ENCODE results near the gene ZFHX3. TPM values are rescaled to one million over a fixed set of nuclear protein-coding genes. Genes with fewer than 3 reads are reported as not detected.

ZFHX3 gene
- total RNA-seq, 1 donor from 2014 or later = 48.5 TPM

- H3K36me3 Mint-ChIP-seq = no peaks in the 10 kb centered on the region
- TF ChIP-seq CTCF (conservative IDR thresholded peaks at IDR 0.05) = no peak
- H3K27me3 Mint-ChIP-seq = no peaks in the 10 kb centered on the region
- no peak overlapping the region for H3K27ac Mint-ChIP-seq
- peaks cover 39% of the 10 kb centered on the region for H3K4me1 Mint-ChIP-seq (ENCODE audit: unreplicated experiment)
- no peak for DNase-seq (ENCODE audit: extremely low spot score, unreplicated experiment)
- no peaks in the 10 kb centered on the region for H3K9me3 Mint-ChIP-seq
- no peak overlapping the region for H3K4me3 Mint-ChIP-seq
Measured at GRCh38 chr16:73093146-73094144, 45.5 kb upstream of the ZFHX3 start.

- H3K27me3 Mint-ChIP-seq = no peaks in the 10 kb centered on the region
- no peak overlapping the region for H3K4me3 Mint-ChIP-seq
- H3K9me3 Mint-ChIP-seq = no peaks in the 10 kb centered on the region
- no peak overlapping the region for H3K27ac Mint-ChIP-seq
- peaks cover 39% of the 10 kb centered on the region for H3K4me1 Mint-ChIP-seq (ENCODE audit: unreplicated experiment)
- no peak for TF ChIP-seq CTCF (conservative IDR thresholded peaks at IDR 0.05)
- DNase-seq (ENCODE audit: extremely low spot score, unreplicated experiment) = no peak
- no peaks in the 10 kb centered on the region for H3K36me3 Mint-ChIP-seq
Measured at GRCh38 chr16:73092236-73092781, 44.4 kb upstream of the ZFHX3 start.

GRCh38 chr16:73091174-73091573 lies 43.2 kb upstream of the ZFHX3 start:
- Mint-ChIP-seq H3K27me3 (no peaks in the 10 kb centered on the region), H3K4me1 (ENCODE audit: unreplicated experiment) (peaks cover 38% of the 10 kb centered on the region), H3K36me3 (no peaks in the 10 kb centered on the region), H3K9me3 (no peaks in the 10 kb centered on the region), H3K4me3 (no peak overlapping the region), H3K27ac (no peak overlapping the region)
- DNase-seq (ENCODE audit: extremely low spot score, unreplicated experiment) = no peak
- no peak for TF ChIP-seq CTCF (conservative IDR thresholded peaks at IDR 0.05)

- Mint-ChIP-seq H3K27ac (no peak overlapping the region), H3K27me3 (no peaks in the 10 kb centered on the region), H3K4me3 (no peak overlapping the region), H3K4me1 (ENCODE audit: unreplicated experiment) (peaks cover 24% of the 10 kb centered on the region), H3K36me3 (no peaks in the 10 kb centered on the region), H3K9me3 (no peaks in the 10 kb centered on the region)
- TF ChIP-seq CTCF (conservative IDR thresholded peaks at IDR 0.05) = no peak
- DNase-seq (ENCODE audit: extremely low spot score, unreplicated experiment) = no peak
Measured at GRCh38 chr16:73089420-73089819, 41.5 kb upstream of the ZFHX3 start.

- Mint-ChIP-seq H3K4me1 (ENCODE audit: unreplicated experiment) (no peaks in the 10 kb centered on the region), H3K36me3 (no peaks in the 10 kb centered on the region), H3K27ac (no peak overlapping the region), H3K4me3 (no peak overlapping the region), H3K27me3 (no peaks in the 10 kb centered on the region), H3K9me3 (no peaks in the 10 kb centered on the region)
- TF ChIP-seq CTCF (conservative IDR thresholded peaks at IDR 0.05) = no peak
- DNase-seq (ENCODE audit: extremely low spot score, unreplicated experiment) = no peak
Measured at GRCh38 chr16:73086108-73086507, 38.2 kb upstream of the ZFHX3 start.

Measured in type B pancreatic cell (in vitro differentiated cells).